Liver (tissue), 9 donors: ENCODE results near the gene CEACAM19. TPM values are rescaled to one million over a fixed set of nuclear protein-coding genes. Genes with fewer than 3 reads are reported as not detected.

Experiments used
- DNase-seq: peaks from one replicate; pipeline ENCODE4 v3.0.0-alpha.2; 2017; ENCODE audit warnings: low spot score
- H3K27ac ChIP-seq, 2 donors: one replicate each; pipeline ENCODE4 v1.7.0; 2013; ENCODE audit warnings: inconsistent platforms in 2 of 2, low read length in 2 of 2, control low read depth in 1 of 2, low read depth in 1 of 2, mild to moderate bottlenecking in 1 of 2
- H3K27me3 ChIP-seq, 4 donors: one replicate each; pipeline versions ENCODE4 v1.6.1 to v1.7.0; 2013; ENCODE audit warnings: low read length in 3 of 4, inconsistent platforms in 1 of 4, mild to moderate bottlenecking in 1 of 4, moderate library complexity in 1 of 4; ENCODE audit not compliant: control insufficient read depth in 4 of 4, insufficient read depth in 4 of 4
- H3K36me3 ChIP-seq, 4 donors: one replicate each; pipeline versions ENCODE4 v1.6.1 to v1.7.0; 2013; ENCODE audit warnings: low read length in 3 of 4, mild to moderate bottlenecking in 3 of 4, low read depth in 1 of 4, moderate library complexity in 1 of 4; ENCODE audit not compliant: control insufficient read depth in 4 of 4, insufficient read depth in 3 of 4
- H3K4me1 ChIP-seq, 4 donors: one replicate each; pipeline versions ENCODE4 v1.6.1 to v1.7.0; 2013; ENCODE audit warnings: low read length in 3 of 4, mild to moderate bottlenecking in 3 of 4, moderate library complexity in 1 of 4; ENCODE audit not compliant: control insufficient read depth in 4 of 4, insufficient read depth in 4 of 4
- H3K4me3 ChIP-seq, 3 donors: one replicate each; pipeline versions ENCODE4 v1.6.1 to v1.7.0; 2013; ENCODE audit warnings: low read length in 3 of 3, control low read depth in 1 of 3, low read depth in 1 of 3, mild to moderate bottlenecking in 1 of 3
- H3K9ac ChIP-seq, 2 donors: one replicate each; pipeline ENCODE4 v1.7.0; 2013; ENCODE audit warnings: low read length in 2 of 2, mild to moderate bottlenecking in 2 of 2, moderate library complexity in 2 of 2, control low read depth in 1 of 2, low read depth in 1 of 2
- H3K9me3 ChIP-seq, 4 donors: one replicate each; pipeline versions ENCODE4 v1.6.1 to v1.7.0; 2013; ENCODE audit warnings: low read length in 3 of 4; ENCODE audit not compliant: control insufficient read depth in 4 of 4
- EGR1 ChIP-seq, 2 donors: IDR thresholded peaks; 2 replicates each; pipeline ENCODE4 v1.6.1; 2016 to 2018; ENCODE audit warnings: antibody characterized with exemption in 2 of 2, low read depth in 2 of 2
- FOXA1 ChIP-seq: IDR thresholded peaks from 2 replicates; pipeline ENCODE4 v1.6.1; 2016; ENCODE audit warnings: antibody characterized with exemption
- FOXA2 ChIP-seq: IDR thresholded peaks from 2 replicates; pipeline ENCODE4 v1.6.1; 2016; ENCODE audit warnings: antibody characterized with exemption
- HNF4A ChIP-seq, 2 donors: conservative IDR thresholded peaks; 2 replicates each; pipeline ENCODE4 v1.6.1; 2016; ENCODE audit warnings: antibody characterized with exemption in 2 of 2, mild to moderate bottlenecking in 2 of 2
- JUND ChIP-seq, 2 donors: IDR thresholded peaks; 2 replicates each; pipeline ENCODE4 v1.6.1; 2016; ENCODE audit warnings: antibody characterized with exemption in 2 of 2
- RXRA ChIP-seq, 2 donors: IDR thresholded peaks; 2 replicates each; pipeline ENCODE4 v1.6.1; 2017 to 2018; ENCODE audit warnings: antibody characterized with exemption in 2 of 2, mild to moderate bottlenecking in 1 of 2
- SP1 ChIP-seq: IDR thresholded peaks from 2 replicates; pipeline ENCODE4 v1.6.1; 2018; ENCODE audit warnings: antibody characterized with exemption, mild to moderate bottlenecking
- YY1 ChIP-seq: IDR thresholded peaks from 2 replicates; pipeline ENCODE4 v1.6.1; 2016; ENCODE audit warnings: antibody characterized with exemption, mild to moderate bottlenecking
- WGBS: extraction: QIAGEN DNeasy Blood & Tissue Kit; methylation state at CpG from one replicate; pipeline ENCODE4 v1.1.7; 2013; 5-methylcytosine and 5-hydroxymethylcytosine counted together
- polyA plus RNA-seq, 2 donors: library from polyadenylated mRNA; stranded (reverse) in 1 of 2; unstranded in 1 of 2; fragments of 200-250 nt in 1 of 2; fragments of >200 nt in 1 of 2; fragmentation: Nextera tagmentation in 1 of 2; extraction: Ambion mirVana in 1 of 2; gene quantifications; one replicate each; pipeline versions ENCODE4 v1.2.1 to v1.2.3, GENCODE V29; 2013 to 2015
- total RNA-seq, 2 donors: library from RNA; depleted of rRNA; stranded (reverse); fragments of >200 nt; gene quantifications; one replicate each; pipeline ENCODE4 v1.2.3, GENCODE V29; 2014
- TF ChIP-seq, protein P1 (sequence below): IDR thresholded peaks from 2 replicates; pipeline ENCODE4 v1.6.1; 2016; ENCODE audit warnings: antibody characterized with exemption
- TF ChIP-seq, protein P2 (sequence below): IDR thresholded peaks from 2 replicates; pipeline ENCODE4 v1.6.1; 2016; ENCODE audit warnings: antibody characterized with exemption
- TF ChIP-seq, protein P3 (sequence below): fragments of 150-350 bp; IDR thresholded peaks from 2 replicates; pipeline ENCODE4 v1.5.1; 2017; ENCODE audit warnings: improper control_type of control experiment, low read depth, low read length; ENCODE audit not compliant: missing input control
- TF ChIP-seq, protein P4 (sequence below): IDR thresholded peaks from 2 replicates; pipeline ENCODE4 v1.6.1; 2016; ENCODE audit warnings: antibody characterized with exemption, mild to moderate bottlenecking
- donor health status: healthy.
- donor health status: healthy.
- donor health status: healthy.
- donor health status: healthy.
- donor health status: healthy.

CEACAM19 gene
- total and polyA plus RNA-seq, 4 donors: 0.75 to 2.6 (median 1.3) TPM

DNA sequence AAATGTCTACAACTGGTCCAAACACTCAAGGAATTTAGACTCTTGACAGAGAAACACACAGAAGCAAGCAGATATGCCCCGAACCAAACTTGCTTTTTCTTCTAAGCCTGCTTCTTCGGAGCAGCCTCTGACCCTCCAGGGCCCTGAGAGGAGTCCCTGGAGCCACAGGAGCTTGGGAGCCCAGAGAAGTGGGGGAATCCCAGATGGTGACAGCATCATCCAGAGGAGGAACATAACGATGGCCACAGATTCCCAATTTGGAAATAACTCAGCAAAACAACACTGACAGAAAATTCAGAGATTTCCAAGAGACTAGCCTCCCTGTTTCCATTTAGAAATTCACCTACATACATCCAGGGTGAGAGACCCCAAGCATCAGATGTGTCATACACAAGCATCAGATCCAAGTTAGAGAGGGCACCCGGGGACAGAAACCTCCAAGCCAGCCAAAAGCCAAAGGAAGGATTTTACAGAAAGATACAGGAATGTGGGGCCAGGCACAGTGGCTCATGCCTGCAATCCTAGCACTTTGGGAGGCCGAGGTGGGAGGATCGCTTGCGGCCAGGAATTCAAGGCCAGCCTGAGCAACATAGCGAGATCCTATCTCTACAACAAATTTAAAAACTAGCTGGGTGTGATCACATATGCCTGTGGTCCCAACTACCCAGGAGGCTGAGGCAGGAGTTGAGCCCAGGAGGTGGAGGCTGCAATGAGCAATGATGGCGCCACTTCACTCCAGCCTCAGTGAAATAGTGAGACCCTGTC, 29.6 kb upstream of the CEACAM19 start (continued):
- TF ChIP-seq, protein P1, sequence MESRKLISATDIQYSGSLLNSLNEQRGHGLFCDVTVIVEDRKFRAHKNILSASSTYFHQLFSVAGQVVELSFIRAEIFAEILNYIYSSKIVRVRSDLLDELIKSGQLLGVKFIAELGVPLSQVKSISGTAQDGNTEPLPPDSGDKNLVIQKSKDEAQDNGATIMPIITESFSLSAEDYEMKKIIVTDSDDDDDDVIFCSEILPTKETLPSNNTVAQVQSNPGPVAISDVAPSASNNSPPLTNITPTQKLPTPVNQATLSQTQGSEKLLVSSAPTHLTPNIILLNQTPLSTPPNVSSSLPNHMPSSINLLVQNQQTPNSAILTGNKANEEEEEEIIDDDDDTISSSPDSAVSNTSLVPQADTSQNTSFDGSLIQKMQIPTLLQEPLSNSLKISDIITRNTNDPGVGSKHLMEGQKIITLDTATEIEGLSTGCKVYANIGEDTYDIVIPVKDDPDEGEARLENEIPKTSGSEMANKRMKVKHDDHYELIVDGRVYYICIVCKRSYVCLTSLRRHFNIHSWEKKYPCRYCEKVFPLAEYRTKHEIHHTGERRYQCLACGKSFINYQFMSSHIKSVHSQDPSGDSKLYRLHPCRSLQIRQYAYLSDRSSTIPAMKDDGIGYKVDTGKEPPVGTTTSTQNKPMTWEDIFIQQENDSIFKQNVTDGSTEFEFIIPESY: no peak
- no peak for TF ChIP-seq YY1
- TF ChIP-seq, protein P2, sequence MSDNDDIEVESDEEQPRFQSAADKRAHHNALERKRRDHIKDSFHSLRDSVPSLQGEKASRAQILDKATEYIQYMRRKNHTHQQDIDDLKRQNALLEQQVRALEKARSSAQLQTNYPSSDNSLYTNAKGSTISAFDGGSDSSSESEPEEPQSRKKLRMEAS: no peak

DNA sequence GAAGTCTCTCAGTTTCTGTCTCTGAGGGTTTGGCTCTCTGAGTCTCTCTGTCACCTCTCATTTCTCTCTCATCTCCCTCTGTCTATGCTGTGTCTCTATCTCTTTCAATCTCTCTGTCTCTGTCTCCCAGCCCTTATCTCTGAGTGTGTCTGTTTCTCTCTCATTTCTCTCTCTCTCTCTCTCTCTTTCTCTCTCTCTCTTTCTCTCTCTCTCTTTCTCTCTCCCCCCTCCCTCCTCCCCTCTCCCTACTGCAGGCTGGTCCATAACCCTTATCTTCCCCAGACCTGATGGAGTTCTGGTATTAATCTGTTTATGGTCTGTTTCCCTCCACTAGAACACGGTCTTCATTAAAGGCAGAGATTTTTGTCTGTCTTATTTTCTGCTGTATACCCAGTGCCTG, 28.9 kb upstream of the CEACAM19 start:
- no peak overlapping the region for H3K4me3 ChIP-seq
- no peaks in the 10 kb centered on the region for H3K27me3 ChIP-seq
- H3K4me1 ChIP-seq: peaks cover 2 to 31% (median 19%) of the 10 kb centered on the region in 4 donors
- no peaks in the 10 kb centered on the region for H3K9me3 ChIP-seq
- no peak overlapping the region for H3K27ac ChIP-seq
- no peak for DNase-seq
- H3K9ac ChIP-seq: no peak overlapping the region
- H3K36me3 ChIP-seq: peaks cover 0 to 7% (median 1%) of the 10 kb centered on the region in 4 donors
- TF ChIP-seq FOXA2: no peak
- no peak for TF ChIP-seq JUND (IDR thresholded peaks at IDR 0.05)
- TF ChIP-seq HNF4A (conservative IDR thresholded peaks at IDR 0.05): no peak
- TF ChIP-seq RXRA (IDR thresholded peaks at IDR 0.05): no peak
- TF ChIP-seq SP1: no peak
- TF ChIP-seq, protein P3, sequence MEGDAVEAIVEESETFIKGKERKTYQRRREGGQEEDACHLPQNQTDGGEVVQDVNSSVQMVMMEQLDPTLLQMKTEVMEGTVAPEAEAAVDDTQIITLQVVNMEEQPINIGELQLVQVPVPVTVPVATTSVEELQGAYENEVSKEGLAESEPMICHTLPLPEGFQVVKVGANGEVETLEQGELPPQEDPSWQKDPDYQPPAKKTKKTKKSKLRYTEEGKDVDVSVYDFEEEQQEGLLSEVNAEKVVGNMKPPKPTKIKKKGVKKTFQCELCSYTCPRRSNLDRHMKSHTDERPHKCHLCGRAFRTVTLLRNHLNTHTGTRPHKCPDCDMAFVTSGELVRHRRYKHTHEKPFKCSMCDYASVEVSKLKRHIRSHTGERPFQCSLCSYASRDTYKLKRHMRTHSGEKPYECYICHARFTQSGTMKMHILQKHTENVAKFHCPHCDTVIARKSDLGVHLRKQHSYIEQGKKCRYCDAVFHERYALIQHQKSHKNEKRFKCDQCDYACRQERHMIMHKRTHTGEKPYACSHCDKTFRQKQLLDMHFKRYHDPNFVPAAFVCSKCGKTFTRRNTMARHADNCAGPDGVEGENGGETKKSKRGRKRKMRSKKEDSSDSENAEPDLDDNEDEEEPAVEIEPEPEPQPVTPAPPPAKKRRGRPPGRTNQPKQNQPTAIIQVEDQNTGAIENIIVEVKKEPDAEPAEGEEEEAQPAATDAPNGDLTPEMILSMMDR: no peak
- TF ChIP-seq, protein P2: no peak
- no peak for TF ChIP-seq EGR1 (IDR thresholded peaks at IDR 0.05; ENCODE audit: low read depth in 2 of 2)
- TF ChIP-seq, protein P4, sequence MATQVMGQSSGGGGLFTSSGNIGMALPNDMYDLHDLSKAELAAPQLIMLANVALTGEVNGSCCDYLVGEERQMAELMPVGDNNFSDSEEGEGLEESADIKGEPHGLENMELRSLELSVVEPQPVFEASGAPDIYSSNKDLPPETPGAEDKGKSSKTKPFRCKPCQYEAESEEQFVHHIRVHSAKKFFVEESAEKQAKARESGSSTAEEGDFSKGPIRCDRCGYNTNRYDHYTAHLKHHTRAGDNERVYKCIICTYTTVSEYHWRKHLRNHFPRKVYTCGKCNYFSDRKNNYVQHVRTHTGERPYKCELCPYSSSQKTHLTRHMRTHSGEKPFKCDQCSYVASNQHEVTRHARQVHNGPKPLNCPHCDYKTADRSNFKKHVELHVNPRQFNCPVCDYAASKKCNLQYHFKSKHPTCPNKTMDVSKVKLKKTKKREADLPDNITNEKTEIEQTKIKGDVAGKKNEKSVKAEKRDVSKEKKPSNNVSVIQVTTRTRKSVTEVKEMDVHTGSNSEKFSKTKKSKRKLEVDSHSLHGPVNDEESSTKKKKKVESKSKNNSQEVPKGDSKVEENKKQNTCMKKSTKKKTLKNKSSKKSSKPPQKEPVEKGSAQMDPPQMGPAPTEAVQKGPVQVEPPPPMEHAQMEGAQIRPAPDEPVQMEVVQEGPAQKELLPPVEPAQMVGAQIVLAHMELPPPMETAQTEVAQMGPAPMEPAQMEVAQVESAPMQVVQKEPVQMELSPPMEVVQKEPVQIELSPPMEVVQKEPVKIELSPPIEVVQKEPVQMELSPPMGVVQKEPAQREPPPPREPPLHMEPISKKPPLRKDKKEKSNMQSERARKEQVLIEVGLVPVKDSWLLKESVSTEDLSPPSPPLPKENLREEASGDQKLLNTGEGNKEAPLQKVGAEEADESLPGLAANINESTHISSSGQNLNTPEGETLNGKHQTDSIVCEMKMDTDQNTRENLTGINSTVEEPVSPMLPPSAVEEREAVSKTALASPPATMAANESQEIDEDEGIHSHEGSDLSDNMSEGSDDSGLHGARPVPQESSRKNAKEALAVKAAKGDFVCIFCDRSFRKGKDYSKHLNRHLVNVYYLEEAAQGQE: no peak
- no peak for TF ChIP-seq FOXA1
- WGBS: 62% methylated on average over 1 of the region's 1 CpG
